ENCODE measurements around the gene GPD2.

GRCh38 chr2:156394033-156394741, 42.0 kb upstream of the GPD2 start:
- TF ChIP-seq POLR2AphosphoS5 (IDR thresholded peaks at IDR 0.05; ENCODE audit: borderline replicate concordance, low read depth, low read length) (no peak), EZH2 (IDR thresholded peaks at IDR 0.05) (no peak), FOXP2 (optimal IDR thresholded peaks at IDR 0.05; ENCODE audit: control extremely low read depth, extremely low read length, insufficient read depth) (no peak)
